ENCODE measurements around the gene TRAPPC11. TPM values are rescaled to one million over a fixed set of nuclear protein-coding genes. Genes with fewer than 3 reads are reported as not detected.

TRAPPC11 gene
- total RNA-seq, 1 experiment from 2014 or later = 29.1 TPM

- no peaks in the 10 kb centered on the region for H3K4me1 ChIP-seq (ENCODE audit: insufficient read depth, low read length, poor library complexity, severe bottlenecking)
- no TSS peak for BruUV-seq (replicated peaks)
- no peak for DNase-seq (ENCODE audit: low spot score)
- intact Hi-C loops (cut with micrococcal nuclease; ENCODE audit: unreplicated experiment) = no loop called here
- no peaks in the 10 kb centered on the region for H3K27me3 ChIP-seq (replicated peaks; ENCODE audit: insufficient read depth, low read depth, low read length, poor library complexity)
- TF ChIP-seq CTCF (conservative IDR thresholded peaks at IDR 0.05; ENCODE audit: low read depth, low read length) (no peak), EZH2 (IDR thresholded peaks at IDR 0.05; ENCODE audit: borderline replicate concordance, low read depth, low read length, poor library complexity, severe bottlenecking) (no peak)
- ChIA-PET CTCF (no interaction called here), POLR2A (ENCODE audit: low non-redundant PET) (interaction anchor here (0.6 kb wide), 1 partner anchor 1943 kb away, joined by 3 read pairs; no protein-coding TSS in a partner anchor)
- H3K4me3 ChIP-seq (ENCODE audit: low read depth, low read length, poor library complexity, severe bottlenecking) = no peak overlapping the region
- H3K27ac ChIP-seq (ENCODE audit: low read depth, low read length, poor library complexity, severe bottlenecking) = no peak overlapping the region
- H3K9me3 ChIP-seq (ENCODE audit: low read depth, low read length, poor library complexity, severe bottlenecking) = no peaks in the 10 kb centered on the region
- no peaks in the 10 kb centered on the region for H3K36me3 ChIP-seq (ENCODE audit: insufficient read depth, low read length, poor library complexity, severe bottlenecking)
Observed at GRCh38 chr4:183636923-183637322, 22.2 kb upstream of the TRAPPC11 start.

GRCh38 chr4:183637461-183637860, 21.6 kb upstream of the TRAPPC11 start:
- ChIA-PET POLR2A (ENCODE audit: low non-redundant PET) (no interaction called here), CTCF (no interaction called here)
- Histone ChIP-seq H3K27ac (ENCODE audit: low read depth, low read length, poor library complexity, severe bottlenecking) (no peak overlapping the region), H3K27me3 (replicated peaks; ENCODE audit: insufficient read depth, low read depth, low read length, poor library complexity) (no peaks in the 10 kb centered on the region), H3K4me3 (ENCODE audit: low read depth, low read length, poor library complexity, severe bottlenecking) (no peak overlapping the region), H3K36me3 (ENCODE audit: insufficient read depth, low read length, poor library complexity, severe bottlenecking) (peaks cover under 1% of the 10 kb centered on the region), H3K4me1 (ENCODE audit: insufficient read depth, low read length, poor library complexity, severe bottlenecking) (no peaks in the 10 kb centered on the region), H3K9me3 (ENCODE audit: low read depth, low read length, poor library complexity, severe bottlenecking) (no peaks in the 10 kb centered on the region)
- BruUV-seq (replicated peaks) = no TSS peak
- DNase-seq (ENCODE audit: low spot score) = no peak
- intact Hi-C loops (cut with micrococcal nuclease; ENCODE audit: unreplicated experiment) = no loop called here
- no peak for TF ChIP-seq CTCF (conservative IDR thresholded peaks at IDR 0.05; ENCODE audit: low read depth, low read length)
- no peak for TF ChIP-seq EZH2 (IDR thresholded peaks at IDR 0.05; ENCODE audit: borderline replicate concordance, low read depth, low read length, poor library complexity, severe bottlenecking)

- TF ChIP-seq CTCF (conservative IDR thresholded peaks at IDR 0.05; ENCODE audit: low read depth, low read length) = no peak
- no peak for TF ChIP-seq EZH2 (IDR thresholded peaks at IDR 0.05; ENCODE audit: borderline replicate concordance, low read depth, low read length, poor library complexity, severe bottlenecking)
- Histone ChIP-seq H3K4me1 (ENCODE audit: insufficient read depth, low read length, poor library complexity, severe bottlenecking) (no peaks in the 10 kb centered on the region), H3K27ac (ENCODE audit: low read depth, low read length, poor library complexity, severe bottlenecking) (no peak overlapping the region), H3K4me3 (ENCODE audit: low read depth, low read length, poor library complexity, severe bottlenecking) (no peak overlapping the region), H3K27me3 (replicated peaks; ENCODE audit: insufficient read depth, low read depth, low read length, poor library complexity) (no peaks in the 10 kb centered on the region), H3K9me3 (ENCODE audit: low read depth, low read length, poor library complexity, severe bottlenecking) (no peaks in the 10 kb centered on the region), H3K36me3 (ENCODE audit: insufficient read depth, low read length, poor library complexity, severe bottlenecking) (peaks cover 4% of the 10 kb centered on the region)
- DNase-seq (ENCODE audit: low spot score) = no peak
- intact Hi-C loops (cut with micrococcal nuclease; ENCODE audit: unreplicated experiment) = no loop called here
- ChIA-PET CTCF (no interaction called here), POLR2A (ENCODE audit: low non-redundant PET) (no interaction called here)
- no TSS peak for BruUV-seq (replicated peaks)
Observed at GRCh38 chr4:183638436-183638835, 20.7 kb upstream of the TRAPPC11 start.

Measured in A673 (cell line).